ENCODE results near the gene TAF4B.

- no peak for TF ChIP-seq CTCF (IDR thresholded peaks at IDR 0.05; ENCODE audit: insufficient read depth, low read depth, low read length)
- no peak for TF ChIP-seq EZH2 (IDR thresholded peaks at IDR 0.05; ENCODE audit: insufficient read depth, low read length)
These were observed 210.2 kb downstream of the TAF4B start for GRCh38 chr18:26436176-26437051.
